22Rv1 (cell line): ENCODE measurements around the gene FES.
"Not testable (repeated sequence)": the region's sequence is repeated elsewhere in the genome, so short reads cannot be mapped to it uniquely, and the experiment has no call there.

Experiments used
- CTCF ChIP-seq: fragments of 450-650 bp; IDR thresholded peaks from 2 replicates; pipeline ENCODE4 v1.5.1; 2017; ENCODE audit warnings: mild to moderate bottlenecking
- ZFX ChIP-seq: fragments of 450-650 bp; IDR thresholded peaks from 2 replicates; pipeline ENCODE4 v1.6.1; 2017; ENCODE audit warnings: antibody characterized with exemption, borderline replicate concordance

- TF ChIP-seq CTCF, ZFX: not testable (repeated sequence)
Measured at GRCh38 chr15:90874986-90875385, 9.3 kb upstream of the FES start.
